WTC11 (cell line): Measurements from ENCODE around the gene ATP11A.
A peak's percentile ranks its signal among the peaks of the same experiment; 100 is the strongest.

Experiments
- AFF4 ChIP-seq: sonication (generic); formaldehyde crosslinking; IDR thresholded peaks from 2 replicates; pipeline ENCODE4 v1.8.1; 2023; ENCODE audit warnings: mild to moderate bottlenecking, missing genetic modification reagents, borderline replicate concordance
- CTCF ChIP-seq: fragments of 200-600 bp; IDR thresholded peaks from 2 replicates; pipeline ENCODE4 v1.8.0; 2022; ENCODE audit warnings: antibody characterized with exemption
- E2F4 ChIP-seq: sonication (generic); formaldehyde crosslinking; IDR thresholded peaks from 2 replicates; pipeline ENCODE4 v1.8.1; 2022; ENCODE audit warnings: low read depth, mild to moderate bottlenecking, moderate library complexity, missing genetic modification reagents, borderline replicate concordance
- FOXP4 ChIP-seq: sonication (generic); formaldehyde crosslinking; IDR thresholded peaks from 2 replicates; pipeline ENCODE4 v1.8.0; 2022; ENCODE audit warnings: mild to moderate bottlenecking, missing genetic modification reagents
- IRF2 ChIP-seq: sonication (generic); formaldehyde crosslinking; IDR thresholded peaks from 2 replicates; pipeline ENCODE4 v1.8.0; 2022; ENCODE audit warnings: low read depth, missing genetic modification reagents, borderline replicate concordance
- JUN ChIP-seq: sonication (generic); formaldehyde crosslinking; IDR thresholded peaks from 2 replicates; pipeline ENCODE4 v1.8.0; 2023; ENCODE audit warnings: mild to moderate bottlenecking, missing genetic modification reagents
- NFYB ChIP-seq: sonication (generic); formaldehyde crosslinking; conservative IDR thresholded peaks from 2 replicates; pipeline ENCODE4 v1.8.0; 2022; ENCODE audit warnings: low read depth, missing genetic modification reagents
- SP1 ChIP-seq: sonication (generic); formaldehyde crosslinking; conservative IDR thresholded peaks from 2 replicates; pipeline ENCODE4 v1.8.1; 2022; ENCODE audit warnings: missing genetic modification reagents
- TF ChIP-seq, protein P1 (sequence below): sonication (generic); formaldehyde crosslinking; IDR thresholded peaks from 2 replicates; pipeline ENCODE4 v1.8.1; 2023; ENCODE audit warnings: mild to moderate bottlenecking, missing genetic modification reagents, moderate library complexity

DNA sequence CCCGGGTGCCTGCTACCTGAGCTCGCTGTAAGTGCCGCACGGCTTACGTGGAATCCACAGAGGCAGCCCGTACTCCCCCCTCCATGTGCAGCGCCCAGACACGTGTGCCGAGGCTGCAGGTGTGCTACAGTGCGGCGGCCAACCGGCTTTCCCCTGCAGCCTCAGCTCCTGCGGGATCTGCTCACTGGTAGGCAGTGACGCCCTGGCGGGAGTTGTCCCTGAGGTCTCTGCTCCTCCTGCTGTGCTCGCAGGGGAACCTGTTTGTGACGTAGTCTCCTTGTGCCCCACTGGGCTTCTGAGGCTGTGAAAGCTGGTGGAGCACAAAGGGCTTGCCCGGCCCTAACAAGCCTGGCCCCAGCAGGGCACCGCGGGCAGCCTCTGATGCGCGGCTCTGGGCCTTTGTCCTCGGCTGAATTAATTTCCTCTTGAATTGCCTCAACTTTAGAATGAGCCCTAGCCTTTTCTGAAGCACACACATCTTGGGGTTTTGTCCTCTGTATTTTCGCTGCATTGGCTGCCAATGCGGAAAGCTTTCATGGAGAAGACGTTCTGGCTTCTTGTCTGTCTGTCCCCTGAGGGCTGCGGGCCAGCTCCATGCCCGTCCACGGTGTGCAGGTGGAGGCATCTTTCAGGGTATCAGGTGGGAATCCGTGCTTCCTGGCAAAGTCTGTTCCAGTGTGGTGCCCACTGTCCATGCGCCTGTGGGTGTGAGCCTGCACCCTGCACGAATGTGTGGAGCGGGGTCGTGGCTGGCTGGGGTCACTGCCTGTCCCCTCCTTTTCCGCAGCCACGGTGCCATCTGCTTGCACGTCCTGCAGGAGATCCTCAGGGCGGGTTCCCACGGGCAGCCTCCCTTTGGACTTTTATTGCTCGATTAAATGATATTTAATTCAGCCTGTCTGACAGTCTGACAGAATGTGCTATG, 201.9 kb downstream of the ATP11A start:
- TF ChIP-seq NFYB (no peak), JUN (CRISPR knock-in tag) (no peak), IRF2 (CRISPR knock-in tag) (no peak), CTCF (no peak), SP1 (peak; percentile 66), FOXP4 (no peak), AFF4 (CRISPR knock-in tag) (no peak), E2F4 (no peak)
- TF ChIP-seq, protein P1, sequence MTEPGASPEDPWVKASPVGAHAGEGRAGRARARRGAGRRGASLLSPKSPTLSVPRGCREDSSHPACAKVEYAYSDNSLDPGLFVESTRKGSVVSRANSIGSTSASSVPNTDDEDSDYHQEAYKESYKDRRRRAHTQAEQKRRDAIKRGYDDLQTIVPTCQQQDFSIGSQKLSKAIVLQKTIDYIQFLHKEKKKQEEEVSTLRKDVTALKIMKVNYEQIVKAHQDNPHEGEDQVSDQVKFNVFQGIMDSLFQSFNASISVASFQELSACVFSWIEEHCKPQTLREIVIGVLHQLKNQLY (CRISPR knock-in tag): no peak
